Uterus (tissue), 4 donors: ENCODE results near the gene COL19A1. TPM values are rescaled to one million over a fixed set of nuclear protein-coding genes. Genes with fewer than 3 reads are reported as not detected.
A peak's percentile ranks its signal among the peaks of the same experiment; 100 is the strongest.

ENCODE experiments used
- DNase-seq, 2 donors: peaks; one replicate each; pipeline ENCODE4 v3.0.0-alpha.2; 2019 to 2020
- H3K27ac ChIP-seq, 2 donors: fragments of 200-600 bp; sonication (generic); 1 replicate in 1 of 2; 2 replicates in 1 of 2; pipeline ENCODE4 v1.5.1; 2016 to 2018
- H3K27me3 ChIP-seq, 2 donors: fragments of 200-600 bp; sonication (generic); one replicate each; pipeline ENCODE4 v1.5.1; 2018 to 2019; ENCODE audit warnings: control low read depth in 1 of 2
- H3K36me3 ChIP-seq, 2 donors: fragments of 200-600 bp; sonication (generic); one replicate each; pipeline ENCODE4 v1.5.1; 2019; ENCODE audit warnings: control low read depth in 1 of 2
- H3K4me1 ChIP-seq, 2 donors: fragments of 200-600 bp; sonication (generic); one replicate each; pipeline ENCODE4 v1.5.1; 2018 to 2019; ENCODE audit warnings: control low read depth in 1 of 2
- H3K4me3 ChIP-seq, 2 donors: fragments of 200-600 bp; sonication (generic); 1 replicate in 1 of 2; 2 replicates in 1 of 2; pipeline ENCODE4 v1.5.1; 2018 to 2019; ENCODE audit warnings: mild to moderate bottlenecking in 1 of 2
- H3K9me3 ChIP-seq, 2 donors: fragments of 200-600 bp; sonication (generic); one replicate each; pipeline ENCODE4 v1.5.1; 2019; ENCODE audit warnings: control low read depth in 1 of 2
- POLR2A ChIP-seq, 2 donors: fragments of 450-650 bp; IDR thresholded peaks; one replicate each; pipeline ENCODE4 v1.6.1; 2016; ENCODE audit warnings: antibody characterized with exemption in 2 of 2, mild to moderate bottlenecking in 1 of 2, moderate library complexity in 1 of 2
- intact Hi-C: fragments of 100-400 bp; cut with DNase I; formaldehyde crosslinking; loops from one replicate; pipeline ENCODE4 v1.15.1; 2023; ENCODE audit warnings: low total_unique reads
- total RNA-seq, 4 donors: library from RNA; depleted of rRNA in 3 of 4; stranded (reverse); fragments of >200 nt in 3 of 4; gene quantifications; one replicate each; pipeline versions ENCODE4 v1.1.0 to v1.2.4, GENCODE V29; 2014 to 2023
- TF ChIP-seq, protein P1 (sequence below), 4 experiments: fragments of 200-600 bp in 2 of 4; fragments of 450-650 bp in 2 of 4; sonication (generic) in 2 of 4; IDR thresholded peaks; one replicate each; pipeline ENCODE4 v1.5.1; 2016 to 2019; ENCODE audit warnings: antibody characterized with exemption in 4 of 4, mild to moderate bottlenecking in 2 of 4, moderate library complexity in 1 of 4
- donor health status: DM: yes; HTN: yes; CAD: no.

Gene COL19A1
- total RNA-seq, 4 donors from 2014 or later = under 0.01 to 0.28 TPM; not detected in 2

DNA sequence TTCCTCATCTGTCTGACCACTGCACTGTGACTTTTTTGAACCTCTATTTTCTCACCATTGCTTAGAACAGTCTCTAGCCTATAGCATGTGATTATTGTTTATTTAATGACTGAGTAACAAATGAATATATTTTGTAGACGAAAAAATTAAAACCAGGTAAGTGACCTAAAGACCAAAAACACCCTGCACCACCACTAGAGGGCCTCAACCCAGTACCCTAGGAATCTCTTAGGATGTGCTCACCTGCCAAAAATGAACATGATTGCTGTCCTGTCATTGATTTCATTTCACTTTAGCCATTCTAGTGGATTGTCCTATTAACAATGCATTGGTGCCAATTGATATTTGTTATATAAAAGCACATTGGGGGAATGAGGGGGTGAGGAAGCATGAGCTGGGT lies 237.4 kb downstream of the COL19A1 start:
- H3K27ac ChIP-seq = no peak overlapping the region
- TF ChIP-seq, protein P1, sequence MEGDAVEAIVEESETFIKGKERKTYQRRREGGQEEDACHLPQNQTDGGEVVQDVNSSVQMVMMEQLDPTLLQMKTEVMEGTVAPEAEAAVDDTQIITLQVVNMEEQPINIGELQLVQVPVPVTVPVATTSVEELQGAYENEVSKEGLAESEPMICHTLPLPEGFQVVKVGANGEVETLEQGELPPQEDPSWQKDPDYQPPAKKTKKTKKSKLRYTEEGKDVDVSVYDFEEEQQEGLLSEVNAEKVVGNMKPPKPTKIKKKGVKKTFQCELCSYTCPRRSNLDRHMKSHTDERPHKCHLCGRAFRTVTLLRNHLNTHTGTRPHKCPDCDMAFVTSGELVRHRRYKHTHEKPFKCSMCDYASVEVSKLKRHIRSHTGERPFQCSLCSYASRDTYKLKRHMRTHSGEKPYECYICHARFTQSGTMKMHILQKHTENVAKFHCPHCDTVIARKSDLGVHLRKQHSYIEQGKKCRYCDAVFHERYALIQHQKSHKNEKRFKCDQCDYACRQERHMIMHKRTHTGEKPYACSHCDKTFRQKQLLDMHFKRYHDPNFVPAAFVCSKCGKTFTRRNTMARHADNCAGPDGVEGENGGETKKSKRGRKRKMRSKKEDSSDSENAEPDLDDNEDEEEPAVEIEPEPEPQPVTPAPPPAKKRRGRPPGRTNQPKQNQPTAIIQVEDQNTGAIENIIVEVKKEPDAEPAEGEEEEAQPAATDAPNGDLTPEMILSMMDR (IDR thresholded peaks at IDR 0.05) = no peak
- TF ChIP-seq POLR2A (IDR thresholded peaks at IDR 0.05) = no peak
- no peaks in the 10 kb centered on the region for H3K27me3 ChIP-seq
- no peaks in the 10 kb centered on the region for H3K4me1 ChIP-seq
- DNase-seq = no peak
- H3K36me3 ChIP-seq = no peaks in the 10 kb centered on the region
- no peaks in the 10 kb centered on the region for H3K9me3 ChIP-seq
- intact Hi-C loops = no loop called here
- H3K4me3 ChIP-seq = no peak overlapping the region

DNA sequence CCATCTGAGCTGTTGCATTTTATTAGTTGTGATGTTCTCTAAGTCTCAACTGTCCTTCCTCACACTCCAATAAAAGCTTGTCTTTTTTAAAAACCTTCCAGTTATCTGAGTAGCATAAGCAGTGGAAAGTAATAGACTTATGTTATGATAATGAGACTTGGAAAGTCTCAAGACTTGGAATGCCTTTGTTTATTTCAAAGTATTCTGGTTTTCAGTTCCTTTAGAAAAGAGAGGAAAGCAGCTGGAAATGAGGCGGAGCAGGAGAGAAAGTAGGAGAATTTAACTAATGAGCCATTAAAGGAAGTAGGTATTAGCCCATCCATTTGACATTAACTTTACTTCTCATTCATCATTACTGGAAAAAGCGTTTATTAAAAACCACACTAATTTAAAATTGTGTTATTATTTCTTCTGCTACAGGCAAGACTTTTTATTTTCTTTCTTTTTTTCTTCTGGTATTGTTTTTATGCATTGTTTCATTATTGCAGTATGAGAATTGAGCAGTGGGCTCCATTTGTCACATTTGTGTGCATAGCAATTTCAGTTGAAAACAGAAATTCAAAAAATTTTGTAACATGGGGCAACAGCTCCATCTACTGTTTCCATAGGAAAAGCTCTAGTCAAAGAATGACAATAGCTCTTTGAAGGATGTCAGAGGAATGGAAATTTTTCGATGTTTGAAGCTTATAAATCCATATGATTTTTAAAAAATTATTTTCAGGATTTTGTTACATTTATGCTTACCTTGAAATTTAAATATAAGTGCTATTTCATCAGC lies 241.7 kb downstream of the COL19A1 start:
- no peak overlapping the region for H3K27ac ChIP-seq
- TF ChIP-seq, protein P1 (IDR thresholded peaks at IDR 0.05) = peak; percentile 30 to 51 (median 46)
- TF ChIP-seq POLR2A (IDR thresholded peaks at IDR 0.05) = no peak
- H3K36me3 ChIP-seq = no peaks in the 10 kb centered on the region
- no peak for DNase-seq
- no peaks in the 10 kb centered on the region for H3K9me3 ChIP-seq
- no peak overlapping the region for H3K4me3 ChIP-seq
- no peaks in the 10 kb centered on the region for H3K27me3 ChIP-seq
- intact Hi-C loops = no loop called here
- H3K4me1 ChIP-seq = no peaks in the 10 kb centered on the region

DNA sequence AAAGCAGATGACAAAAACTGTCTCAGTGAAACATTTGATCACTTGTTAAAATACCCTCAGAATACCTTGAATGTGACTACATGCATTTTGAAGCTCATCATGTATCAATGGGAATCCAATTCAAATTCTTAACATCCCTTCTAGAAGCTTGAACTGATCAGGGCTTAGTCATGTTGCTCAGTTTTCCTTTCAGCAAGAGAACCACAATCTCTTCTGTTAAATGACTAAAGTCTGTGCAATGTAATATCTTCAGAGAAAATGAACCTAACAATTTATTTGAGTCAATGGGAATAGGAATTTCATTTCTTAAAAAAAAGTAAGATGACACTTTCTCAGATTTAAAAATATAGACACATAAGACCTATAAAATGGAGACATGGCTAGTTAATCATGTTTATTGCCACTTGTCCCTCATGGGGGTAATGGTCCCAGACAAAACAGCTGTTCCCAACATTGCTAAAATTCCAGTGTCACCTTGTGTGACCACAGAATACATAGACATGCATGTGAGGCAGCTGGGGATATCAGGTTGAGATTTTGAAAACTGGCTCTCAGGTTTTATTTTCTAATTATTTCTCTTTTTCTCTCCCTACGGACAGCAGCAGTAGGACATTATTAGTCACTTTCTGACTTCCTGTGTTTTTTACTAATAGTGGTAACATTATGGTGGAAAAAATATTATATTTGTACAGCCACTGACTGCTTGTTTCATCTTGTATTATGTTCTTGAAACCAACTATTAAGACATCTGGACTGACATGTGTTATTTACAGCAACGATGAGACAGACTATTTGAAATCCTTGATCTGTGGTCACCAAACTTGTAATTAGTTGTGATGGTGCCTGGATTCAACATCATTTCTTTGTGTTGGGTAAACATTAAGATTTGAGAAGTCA lies 244.0 kb downstream of the COL19A1 start:
- no peaks in the 10 kb centered on the region for H3K36me3 ChIP-seq

DNA sequence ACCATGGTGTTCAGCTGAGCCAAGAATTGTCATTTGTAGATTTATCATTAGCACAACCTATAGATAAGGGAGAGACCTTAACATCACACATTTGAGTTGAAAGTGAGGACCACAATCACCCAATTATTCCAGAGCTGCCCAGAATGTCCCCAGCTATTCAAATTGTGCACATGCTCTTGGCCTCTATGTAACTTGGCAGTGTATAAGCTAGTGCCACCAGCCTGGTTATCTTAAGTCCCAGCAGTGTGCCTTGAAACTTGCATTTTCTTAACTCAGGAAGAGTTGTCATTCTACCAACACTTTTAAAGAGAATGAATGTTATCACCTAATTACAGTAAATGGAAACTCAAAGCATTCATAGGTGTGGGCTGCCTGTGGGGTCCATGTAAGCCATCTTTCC lies 245.4 kb downstream of the COL19A1 start:
- Histone ChIP-seq H3K9me3 (no peaks in the 10 kb centered on the region), H3K36me3 (no peaks in the 10 kb centered on the region), H3K27ac (no peak overlapping the region), H3K4me3 (no peak overlapping the region), H3K27me3 (no peaks in the 10 kb centered on the region), H3K4me1 (no peaks in the 10 kb centered on the region)
- intact Hi-C loops = no loop called here
- TF ChIP-seq, protein P1 (IDR thresholded peaks at IDR 0.05) = no peak
- no peak for TF ChIP-seq POLR2A (IDR thresholded peaks at IDR 0.05)
- no peak for DNase-seq

More for the DNA sequence above, 244.0 kb downstream of the COL19A1 start:
- DNase-seq = no peak
- H3K27ac ChIP-seq = no peak overlapping the region
- intact Hi-C loops = no loop called here
- H3K4me1 ChIP-seq = no peaks in the 10 kb centered on the region
- H3K9me3 ChIP-seq = no peaks in the 10 kb centered on the region
- H3K4me3 ChIP-seq = no peak overlapping the region
- H3K27me3 ChIP-seq = no peaks in the 10 kb centered on the region
- TF ChIP-seq, protein P1 (IDR thresholded peaks at IDR 0.05) = no peak
- TF ChIP-seq POLR2A (IDR thresholded peaks at IDR 0.05) = no peak

DNA sequence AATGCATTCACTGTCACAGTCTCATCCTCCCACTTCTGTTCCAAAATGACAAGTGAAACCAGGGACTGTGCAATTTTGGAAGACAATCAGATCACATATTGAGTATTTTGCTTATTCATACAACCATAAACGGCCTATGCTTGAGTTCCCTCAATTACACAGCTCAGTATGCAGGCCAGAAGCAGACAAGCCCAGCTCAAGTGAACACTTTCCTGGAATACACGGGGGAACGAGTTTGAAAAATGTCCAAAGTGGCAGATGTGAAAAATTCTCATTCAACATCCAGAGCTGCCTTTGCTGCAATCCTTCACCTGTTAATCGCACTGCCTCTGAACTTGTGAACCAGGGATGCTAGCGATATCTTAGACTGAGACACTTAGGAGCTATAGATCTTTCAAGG lies 246.4 kb downstream of the COL19A1 start:
- no peak for TF ChIP-seq POLR2A (IDR thresholded peaks at IDR 0.05)
- TF ChIP-seq, protein P1 (IDR thresholded peaks at IDR 0.05) = no peak
- no peaks in the 10 kb centered on the region for H3K4me1 ChIP-seq
- H3K4me3 ChIP-seq = no peak overlapping the region
- H3K27me3 ChIP-seq = no peaks in the 10 kb centered on the region
- DNase-seq = no peak
- no peak overlapping the region for H3K27ac ChIP-seq
- no peaks in the 10 kb centered on the region for H3K9me3 ChIP-seq
- intact Hi-C loops = no loop called here
- no peaks in the 10 kb centered on the region for H3K36me3 ChIP-seq
